H1 (cell line): ENCODE measurements around the gene SRGAP3. TPM values are rescaled to one million over a fixed set of nuclear protein-coding genes. Genes with fewer than 3 reads are reported as not detected.

Experiments used
- CTCF ChIA-PET: fragments of 300-600 bp; sonication (Branson Sonifier 250); formaldehyde crosslinking; loops from one replicate; lab custom pipeline; 2021; ENCODE audit not compliant: partially characterized antibody; lab: Charles Lee
- POLR2A ChIA-PET: fragments of 300-600 bp; sonication (Branson Sonifier 250); formaldehyde crosslinking; loops from one replicate; lab custom pipeline; 2021; ENCODE audit warnings: inconsistent platforms; ENCODE audit not compliant: partially characterized antibody; lab: Charles Lee
- DNase-seq, 2 experiments: peaks; one replicate each; pipeline versions ENCODE4 v3.0.0 to v3.0.0-alpha.2; 2010 to 2022; ENCODE audit warnings: low spot score in 2 of 2, low read depth in 1 of 2, mixed read lengths in 1 of 2
- FAIRE-seq: peaks from 2 replicates; lab custom pipeline; 2011; peaks lifted over from hg19 to GRCh38; lab: Jason Lieb, UNC
- H2AFZ ChIP-seq: 2 replicates; pipeline ENCODE4 v1.8.1; 2012; ENCODE audit warnings: low read length, inconsistent platforms
- H2AK5ac ChIP-seq: 2 replicates; pipeline ENCODE4 v1.6.1; 2013; ENCODE audit warnings: low read depth, low read length
- H2BK120ac ChIP-seq: replicated peaks from 2 replicates; pipeline ENCODE3; 2013; ENCODE audit warnings: low read depth, low read length, inconsistent platforms
- H2BK12ac ChIP-seq: 2 replicates; pipeline ENCODE4 v1.6.1; 2013; ENCODE audit warnings: low read depth, low read length
- H2BK15ac ChIP-seq: 2 replicates; pipeline ENCODE4 v1.6.1; 2013; ENCODE audit warnings: low read length
- H2BK20ac ChIP-seq: 2 replicates; pipeline ENCODE4 v1.6.1; 2013; ENCODE audit warnings: low read length
- H2BK5ac ChIP-seq: 2 replicates; pipeline ENCODE4 v1.6.1; 2013; ENCODE audit warnings: low read depth, low read length
- H3K14ac ChIP-seq: 2 replicates; pipeline ENCODE4 v1.6.1; 2013; ENCODE audit warnings: inconsistent platforms; ENCODE audit not compliant: insufficient read length
- H3K18ac ChIP-seq: 2 replicates; pipeline ENCODE4 v1.6.1; 2013; ENCODE audit warnings: low read length; ENCODE audit errors: extremely low read depth
- H3K23ac ChIP-seq: 2 replicates; pipeline ENCODE4 v1.6.1; 2013; ENCODE audit warnings: inconsistent platforms; ENCODE audit not compliant: insufficient read length
- H3K23me2 ChIP-seq: 2 replicates; pipeline ENCODE4 v1.6.1; 2013; ENCODE audit warnings: low read depth, low read length
- H3K27ac ChIP-seq: 2 replicates; pipeline ENCODE4 v1.6.1; 2011; ENCODE audit warnings: low read depth, low read length, inconsistent platforms
- H3K27me3 ChIP-seq, 4 experiments: replicated peaks in 1 of 4; 1 replicate in 1 of 4; 2 replicates in 3 of 4; pipeline versions ENCODE4 v1.6.1 to v1.8.1; 2011 to 2013; ENCODE audit warnings: low read length in 3 of 4, mild to moderate bottlenecking in 3 of 4, inconsistent platforms in 2 of 4, mixed read lengths in 2 of 4, moderate library complexity in 1 of 4; ENCODE audit not compliant: control insufficient read depth in 3 of 4, insufficient read depth in 3 of 4; ENCODE audit errors: extremely low read depth in 1 of 4
- H3K36me3 ChIP-seq, 4 experiments: 2 replicates each; pipeline versions ENCODE4 v1.6.1 to v1.8.1; 2011 to 2013; ENCODE audit warnings: mild to moderate bottlenecking in 4 of 4, low read length in 3 of 4, moderate library complexity in 2 of 4, control low read depth in 1 of 4, inconsistent platforms in 1 of 4; ENCODE audit not compliant: insufficient read depth in 4 of 4, control insufficient read depth in 2 of 4
- H3K4ac ChIP-seq: replicated peaks from 2 replicates; pipeline ENCODE3; 2013; ENCODE audit warnings: low read length, low read depth, mixed read lengths, inconsistent platforms; ENCODE audit not compliant: insufficient read length
- H3K4me1 ChIP-seq, 4 experiments: replicated peaks in 1 of 4; 1 replicate in 1 of 4; 2 replicates in 3 of 4; pipeline versions ENCODE4 v1.6.1 to v1.8.1; 2011 to 2013; ENCODE audit warnings: low read length in 3 of 4, inconsistent platforms in 2 of 4, mixed read lengths in 1 of 4; ENCODE audit not compliant: insufficient read depth in 4 of 4, control insufficient read depth in 3 of 4
- H3K4me2 ChIP-seq, 2 experiments: 2 replicates each; pipeline versions ENCODE4 v1.6.1 to v1.8.1; 2011 to 2013; ENCODE audit warnings: low read depth in 2 of 2, low read length in 2 of 2, control low read depth in 1 of 2, inconsistent platforms in 1 of 2, mild to moderate bottlenecking in 1 of 2; ENCODE audit not compliant: insufficient read depth in 1 of 2
- H3K4me3 ChIP-seq, 4 experiments: fragments of 200-600, 300-600 bp in 1 of 4; sonication (generic), shearing (Covaris generic), sonication (Bioruptor Twin) in 1 of 4; 2 replicates each; pipeline versions ENCODE4 v1.5.1 to v1.8.1; 2011 to 2016; ENCODE audit warnings: low read length in 4 of 4, low read depth in 3 of 4, control low read depth in 2 of 4, inconsistent platforms in 2 of 4, mild to moderate bottlenecking in 2 of 4, mixed read lengths in 1 of 4, moderate library complexity in 1 of 4; ENCODE audit not compliant: insufficient read depth in 2 of 4; ENCODE audit errors: extremely low read depth in 1 of 4
- H3K56ac ChIP-seq: replicated peaks from 2 replicates; pipeline ENCODE3; 2013; ENCODE audit warnings: low read depth, mild to moderate bottlenecking, mixed read lengths, low read length, inconsistent platforms; ENCODE audit not compliant: insufficient read length
- H3K79me1 ChIP-seq: 2 replicates; pipeline ENCODE4 v1.6.1; 2013; ENCODE audit warnings: low read depth, low read length, control low read depth
- H3K79me2 ChIP-seq, 2 experiments: 2 replicates each; pipeline versions ENCODE4 v1.6.1 to v1.8.1; 2012 to 2013; ENCODE audit warnings: low read length in 2 of 2, mild to moderate bottlenecking in 2 of 2, inconsistent platforms in 1 of 2; ENCODE audit not compliant: insufficient read depth in 2 of 2, control insufficient read depth in 1 of 2
- H3K9ac ChIP-seq, 4 experiments: replicated peaks in 1 of 4; 1 replicate in 1 of 4; 2 replicates in 3 of 4; pipeline versions ENCODE4 v1.6.1 to v1.8.1; 2011 to 2013; ENCODE audit warnings: low read depth in 3 of 4, low read length in 3 of 4, control low read depth in 2 of 4, mild to moderate bottlenecking in 2 of 4, moderate library complexity in 2 of 4, inconsistent platforms in 1 of 4; ENCODE audit errors: extremely low read depth in 1 of 4
- H3K9me3 ChIP-seq, 2 experiments: 2 replicates each; pipeline versions ENCODE4 v1.6.1 to v1.8.1; 2012 to 2013; ENCODE audit warnings: mild to moderate bottlenecking in 2 of 2, moderate library complexity in 2 of 2, control low read depth in 1 of 2, inconsistent platforms in 1 of 2, low read depth in 1 of 2, low read length in 1 of 2, mixed read lengths in 1 of 2; ENCODE audit not compliant: insufficient read depth in 2 of 2
- H4K20me1 ChIP-seq, 2 experiments: replicated peaks in 1 of 2; 2 replicates each; pipeline versions ENCODE3 to v1.8.1; 2011 to 2013; ENCODE audit warnings: inconsistent platforms in 2 of 2, low read length in 2 of 2, mild to moderate bottlenecking in 1 of 2; ENCODE audit not compliant: insufficient read depth in 2 of 2, control insufficient read depth in 1 of 2
- H4K5ac ChIP-seq: 2 replicates; pipeline ENCODE4 v1.6.1; 2013; ENCODE audit warnings: low read length, low read depth, mixed read lengths, inconsistent platforms; ENCODE audit not compliant: insufficient read length
- H4K8ac ChIP-seq: 2 replicates; pipeline ENCODE4 v1.8.0; 2013; ENCODE audit warnings: mild to moderate bottlenecking, moderate library complexity, low read length, inconsistent platforms; ENCODE audit not compliant: insufficient read depth; ENCODE audit errors: extremely low read depth
- H4K91ac ChIP-seq: replicated peaks from 2 replicates; pipeline ENCODE3; 2013; ENCODE audit warnings: low read length, mixed read lengths, inconsistent platforms; ENCODE audit not compliant: insufficient read length
- WGBS, 2 experiments: shearing (Covaris generic) in 1 of 2; methylation state at CpG; one replicate each; pipeline versions ENCODE4 v1.1.6 to v1.1.7; 2013 to 2015; ENCODE audit warnings: low lambda C conversion rate in 2 of 2, mixed read lengths in 2 of 2, inconsistent platforms in 1 of 2, low coverage in 1 of 2, missing lambda C conversion rate in 1 of 2; ENCODE audit not compliant: insufficient replicate concordance in 2 of 2, insufficient coverage in 1 of 2, insufficient read length in 1 of 2; ENCODE audit errors: extremely low coverage in 1 of 2, missing lambda C conversion rate in 1 of 2; 5-methylcytosine and 5-hydroxymethylcytosine counted together
- polyA plus RNA-seq, 7 experiments: library from polyadenylated mRNA; depleted of rRNA in 3 of 7; stranded (reverse) in 5 of 7; unstranded in 2 of 7; fragments of >200 nt in 5 of 7; fragments of 200-250 nt in 2 of 7; gene quantifications; 1 replicate in 5 of 7; 2 replicates in 1 of 7; 4 replicates in 1 of 7; pipeline versions ENCODE4 v1.2.1 to v1.2.3, GENCODE V29; 2011 to 2013; ENCODE audit warnings: missing spikeins in 2 of 7, mixed read lengths in 2 of 7
- total RNA-seq: library from RNA; stranded (reverse); fragmentation: NEBNext Ultra II Directional; extraction: Animal tissue kit (Norgen Biotek cat#: 25700); gene quantifications from 2 replicates; pipeline ENCODE4 v1.2.1, GENCODE V29; 2021

Gene SRGAP3
- total and polyA plus RNA-seq, 2 of the 8 experiments (the other 6 are each of a cell fraction or from before 2014, with no cell fraction given): 5.8 to 11.4 TPM

DNA sequence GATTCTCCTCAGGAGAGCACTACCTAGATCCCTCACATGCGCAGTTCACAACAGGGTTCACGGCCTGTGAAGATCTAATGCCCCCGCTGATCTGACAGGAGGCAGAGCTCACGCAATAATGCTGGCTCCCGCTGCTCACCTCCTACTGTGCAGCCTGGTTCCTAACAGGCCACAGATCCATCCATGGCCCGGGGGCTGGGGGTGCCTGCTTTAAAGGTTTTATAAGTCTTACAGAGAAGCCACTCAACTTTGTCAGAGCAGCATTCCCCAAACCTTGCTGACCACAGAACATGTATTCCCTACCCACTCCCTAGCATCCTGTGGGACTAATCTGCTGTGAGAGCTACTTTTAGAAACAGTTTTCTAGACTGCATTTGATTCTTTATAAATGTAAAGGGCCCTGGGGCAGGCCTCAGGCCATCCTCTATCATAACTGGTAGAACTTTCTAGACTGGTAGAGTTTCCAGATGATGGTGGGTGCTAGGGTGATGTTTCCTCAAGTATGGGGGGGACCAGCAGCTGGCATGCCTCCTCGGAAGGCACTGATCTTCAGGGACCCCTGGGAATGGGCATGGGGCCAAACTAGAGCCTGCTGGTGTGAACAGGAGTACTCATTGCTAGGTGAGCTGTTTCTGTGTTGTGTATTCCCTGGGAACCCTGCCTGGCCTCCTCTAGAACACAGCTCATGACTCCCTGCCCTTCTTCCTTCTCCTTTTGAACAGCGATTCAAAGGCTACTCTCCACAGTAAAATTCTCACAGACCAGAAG, 260.5 kb downstream of the SRGAP3 start:
- Histone ChIP-seq H3K36me3 (no peaks in the 10 kb centered on the region), H3K79me2 (no peaks in the 10 kb centered on the region), H3K4me3 (no peak overlapping the region), H4K20me1 (no peaks in the 10 kb centered on the region), H2BK12ac (no peak overlapping the region), H3K4me1 (peaks cover 0 to 8% (median 5%) of the 10 kb centered on the region in 4 experiments; a peak in 6 of 7 replicates), H2BK120ac (no peak overlapping the region), H4K5ac (no peak overlapping the region), H3K4me2 (no peak overlapping the region), H3K27ac (no peak overlapping the region), H4K91ac (no peak overlapping the region), H2BK20ac (no peak overlapping the region), H4K8ac (no peak overlapping the region), H3K9ac (no peak overlapping the region), H3K79me1 (no peaks in the 10 kb centered on the region), H3K9me3 (no peaks in the 10 kb centered on the region; a peak in 1 of 4 replicates), H3K27me3 (no peaks in the 10 kb centered on the region), H2BK15ac (no peak overlapping the region), H3K56ac (no peak overlapping the region), H2AK5ac (no peak overlapping the region), H2AFZ (no peak overlapping the region), H3K18ac (no peak overlapping the region), H2BK5ac (no peak overlapping the region), H3K23ac (no peak overlapping the region), H3K14ac (no peak overlapping the region), H3K4ac (no peak overlapping the region), H3K23me2 (no peaks in the 10 kb centered on the region)
- POLR2A ChIA-PET: interaction anchor here (0.6 to 1.7 kb wide), 2 partner anchors 192 to 313 kb away, joined by 3 to 4 read pairs; no protein-coding TSS in a partner anchor
- CTCF ChIA-PET: interaction anchor here (0.7 to 13.2 kb wide), 34 partner anchors 9 to 322 kb away, joined by 3 to 200 read pairs (median 11); partner anchors contain the start of gene SRGAP3
- WGBS, 2 experiments: 86% methylated on average over 8 of the region's 8 CpGs; no CpG with 5 or more reads in 1 of the 2 experiments
- DNase-seq (peak in 1 of 2 experiments; percentile 39), FAIRE-seq (no peak)
